Parathyroid adenoma (tissue), 2 donors: ENCODE results near the gene SRI.

ENCODE experiments used
- H2AFZ ChIP-seq: fragments of 300-600 bp; sonication (generic); one replicate; pipeline ENCODE4 v1.7.0; 2017; ENCODE audit warnings: antibody characterized with exemption, mild to moderate bottlenecking
- H3K27ac ChIP-seq: fragments of 300-600 bp; sonication (generic); one replicate; pipeline ENCODE4 v1.7.0; 2017
- H3K27me3 ChIP-seq: fragments of 300-600 bp; sonication (generic); one replicate; pipeline ENCODE4 v1.7.0; 2017; ENCODE audit warnings: low read length; ENCODE audit not compliant: control insufficient read depth, insufficient read depth
- H3K36me3 ChIP-seq: fragments of 300-600 bp; sonication (generic); one replicate; pipeline ENCODE4 v1.7.0; 2017; ENCODE audit warnings: low read length; ENCODE audit not compliant: control insufficient read depth, insufficient read depth
- H3K4me1 ChIP-seq: fragments of 300-600 bp; sonication (generic); one replicate; pipeline ENCODE4 v1.7.0; 2017; ENCODE audit warnings: control low read depth
- H3K4me2 ChIP-seq: fragments of 300-600 bp; sonication (generic); one replicate; pipeline ENCODE4 v1.7.0; 2017; ENCODE audit warnings: low read length
- H3K4me3 ChIP-seq: fragments of 300-600 bp; sonication (generic); one replicate; pipeline ENCODE4 v1.7.0; 2017; ENCODE audit warnings: low read depth, low read length
- H3K79me2 ChIP-seq: fragments of 300-600 bp; sonication (generic); one replicate; pipeline ENCODE4 v1.7.0; 2017; ENCODE audit warnings: control low read depth
- H3K9ac ChIP-seq: fragments of 300-600 bp; sonication (generic); one replicate; pipeline ENCODE4 v1.7.0; 2017; ENCODE audit warnings: mild to moderate bottlenecking
- H3K9me3 ChIP-seq: fragments of 300-600 bp; sonication (generic); one replicate; pipeline ENCODE4 v1.7.0; 2017; ENCODE audit warnings: low read length; ENCODE audit not compliant: control insufficient read depth
- CTCF ChIP-seq: fragments of 300-600 bp; sonication (generic); IDR thresholded peaks from one replicate; pipeline ENCODE4 v1.7.0; 2017; ENCODE audit warnings: antibody characterized with exemption, mild to moderate bottlenecking
- donor health status: primary hyperparathyroidism.

The SRI gene

DNA sequence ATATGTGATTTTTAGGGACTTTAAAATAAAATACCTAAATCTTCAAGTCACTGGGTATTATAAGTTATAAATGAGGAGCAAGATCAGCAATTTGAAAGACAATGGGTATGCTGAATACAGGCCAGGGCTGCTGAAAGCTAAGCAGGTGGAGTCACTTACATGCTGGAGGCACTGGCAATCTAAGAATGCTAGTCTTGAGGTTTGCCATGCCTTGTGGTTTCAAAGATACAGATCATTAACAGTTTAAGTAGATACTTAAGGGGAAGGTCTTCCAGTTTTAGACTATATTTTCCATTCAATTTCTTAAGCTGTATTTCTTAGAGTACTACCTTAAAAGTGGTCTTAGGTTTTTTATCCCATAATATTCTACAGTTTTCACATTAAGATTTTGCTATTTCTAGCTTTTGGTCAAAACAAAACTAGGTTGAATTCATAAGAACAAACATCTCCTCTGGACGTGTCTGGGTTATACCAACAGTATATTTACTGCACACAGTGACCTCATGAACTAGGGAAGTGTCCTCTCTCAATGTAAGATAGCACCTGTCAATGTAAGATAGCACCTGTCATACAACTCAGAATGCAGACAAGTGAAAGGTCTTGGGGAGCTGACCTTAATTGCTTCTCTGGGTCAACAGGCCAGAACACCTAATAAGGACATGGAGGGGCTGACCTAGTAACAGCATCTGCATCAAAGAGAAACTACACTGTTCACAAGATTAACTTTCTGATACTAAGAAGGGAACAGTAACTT lies 2.0 kb downstream of the SRI start:
- Histone ChIP-seq H2AFZ (no peak overlapping the region), H3K36me3 (no peaks in the 10 kb centered on the region), H3K9me3 (no peaks in the 10 kb centered on the region), H3K27ac (no peak overlapping the region), H3K27me3 (no peaks in the 10 kb centered on the region), H3K4me2 (no peak overlapping the region), H3K4me3 (no peak overlapping the region), H3K4me1 (peaks cover 8% of the 10 kb centered on the region), H3K79me2 (peaks cover 3% of the 10 kb centered on the region), H3K9ac (no peak overlapping the region)
- TF ChIP-seq CTCF, result no peak

GRCh38 chr7:88216276-88216675 lies 3.6 kb downstream of the SRI start:
- Histone ChIP-seq H3K27ac (no peak overlapping the region), H3K36me3 (no peaks in the 10 kb centered on the region), H3K4me1 (peaks cover 8% of the 10 kb centered on the region)

DNA sequence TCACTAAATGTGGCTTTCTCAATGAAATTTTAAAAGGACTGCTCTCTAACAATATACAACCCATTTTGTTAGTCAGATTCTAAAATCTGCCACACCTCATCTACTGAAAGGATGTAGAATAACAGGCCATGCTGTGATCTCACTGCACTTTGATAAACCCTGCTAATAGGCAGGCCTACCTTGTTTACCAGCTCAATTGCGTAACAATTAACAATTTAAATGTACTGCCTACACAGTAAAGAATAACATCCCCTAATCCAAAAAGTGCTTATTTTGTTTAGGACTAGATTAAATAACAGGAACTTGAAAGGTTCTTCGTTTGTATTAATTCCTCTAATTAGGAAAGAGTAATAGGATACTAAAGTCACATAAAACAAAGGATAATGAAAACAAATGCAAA lies 4.5 kb downstream of the SRI start:
- no peak for TF ChIP-seq CTCF
- Histone ChIP-seq H3K4me2 (no peak overlapping the region), H3K27ac (no peak overlapping the region), H3K4me3 (no peak overlapping the region), H3K79me2 (peaks cover 3% of the 10 kb centered on the region), H3K4me1 (peaks cover 3% of the 10 kb centered on the region), H2AFZ (no peak overlapping the region), H3K9ac (no peak overlapping the region), H3K27me3 (no peaks in the 10 kb centered on the region), H3K9me3 (no peaks in the 10 kb centered on the region), H3K36me3 (no peaks in the 10 kb centered on the region)

More at GRCh38 chr7:88216276-88216675, 3.6 kb downstream of the SRI start:
- H2AFZ ChIP-seq, result no peak overlapping the region
- H3K4me3 ChIP-seq, result no peak overlapping the region
- no peaks in the 10 kb centered on the region for H3K9me3 ChIP-seq
- peaks cover 3% of the 10 kb centered on the region for H3K79me2 ChIP-seq
- no peaks in the 10 kb centered on the region for H3K27me3 ChIP-seq
- H3K4me2 ChIP-seq, result no peak overlapping the region
- H3K9ac ChIP-seq, result no peak overlapping the region
- no peak for TF ChIP-seq CTCF

DNA sequence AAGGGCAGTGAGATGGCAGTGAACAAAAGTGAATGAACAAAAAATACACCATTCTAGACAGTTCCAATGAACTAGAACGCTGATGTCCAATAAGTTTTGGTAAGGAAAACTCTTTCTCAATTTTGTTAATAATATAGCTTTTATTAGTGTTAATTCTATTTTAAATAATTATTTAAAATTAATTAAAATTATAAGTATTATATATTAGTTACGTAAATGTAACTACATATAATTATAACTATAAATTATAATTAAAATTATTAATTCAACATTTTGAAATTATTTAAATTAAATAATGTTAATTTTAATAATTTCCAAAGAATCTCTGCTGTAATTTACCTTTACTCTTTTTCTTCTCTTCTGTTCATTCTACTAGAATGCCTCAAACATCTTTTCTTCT lies 5.4 kb downstream of the SRI start:
- Histone ChIP-seq H3K27me3 (no peaks in the 10 kb centered on the region), H2AFZ (no peak overlapping the region), H3K79me2 (peaks cover 3% of the 10 kb centered on the region), H3K4me1 (peaks cover 3% of the 10 kb centered on the region), H3K9ac (no peak overlapping the region), H3K4me3 (no peak overlapping the region), H3K36me3 (no peaks in the 10 kb centered on the region), H3K9me3 (no peaks in the 10 kb centered on the region), H3K27ac (no peak overlapping the region), H3K4me2 (no peak overlapping the region)
- no peak for TF ChIP-seq CTCF

- Histone ChIP-seq H3K27ac (no peak overlapping the region), H3K9me3 (no peaks in the 10 kb centered on the region), H3K27me3 (no peaks in the 10 kb centered on the region), H3K79me2 (no peaks in the 10 kb centered on the region), H3K4me1 (no peaks in the 10 kb centered on the region), H3K4me3 (no peak overlapping the region), H3K36me3 (no peaks in the 10 kb centered on the region), H3K4me2 (no peak overlapping the region), H2AFZ (no peak overlapping the region), H3K9ac (no peak overlapping the region)
- no peak for TF ChIP-seq CTCF
Observed at GRCh38 chr7:88212918-88213317, 6.9 kb downstream of the SRI start.
